Activated CD8-positive, alpha-beta memory T cell treated with anti-CD3 and anti-CD28 coated beads for 24 hours (primary cell): ENCODE measurements around the gene TM7SF2.

Source experiments
- DNase-seq: peaks from one replicate; pipeline ENCODE4 v3.0.0-alpha.2; 2020

Gene TM7SF2

DNA sequence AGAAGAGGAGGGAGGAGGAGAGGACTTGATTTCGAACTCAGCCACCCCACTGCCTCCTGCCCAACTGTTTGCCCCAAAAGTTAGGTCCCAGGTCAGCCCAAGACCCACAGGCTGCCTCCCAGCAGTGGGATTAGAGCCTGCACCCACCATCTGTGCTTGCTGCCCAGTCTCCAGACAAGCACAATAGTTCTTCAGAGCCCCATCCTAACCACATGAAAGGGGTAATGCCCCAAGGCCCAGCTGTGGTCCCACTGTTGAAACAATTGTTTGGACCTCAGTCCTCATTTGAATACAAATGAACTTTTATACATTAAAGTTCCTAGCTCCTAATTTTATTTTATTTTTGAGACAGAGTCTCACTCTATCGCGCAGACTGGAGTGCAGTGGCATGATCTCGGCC, 21.0 kb upstream of the TM7SF2 start:
- DNase-seq: no peak

DNA sequence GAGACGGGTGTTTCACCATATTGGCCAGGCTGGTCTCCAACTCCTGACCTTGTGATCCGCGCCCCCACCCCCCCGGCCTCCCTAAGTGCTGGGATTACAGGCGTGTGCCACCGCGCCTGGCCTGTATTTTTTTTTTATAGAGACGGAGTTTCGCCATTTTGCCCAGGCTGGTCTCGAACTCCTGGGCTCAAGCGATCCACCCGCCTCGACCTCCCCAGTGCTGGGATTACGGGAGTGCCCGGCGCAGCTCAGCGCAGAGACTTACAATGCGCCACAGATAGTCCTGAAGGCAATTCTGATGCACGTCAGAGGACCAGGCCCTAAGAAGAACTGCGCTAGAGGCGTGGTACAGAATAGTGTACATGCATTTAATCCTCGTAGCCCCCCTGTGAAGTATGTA, 16.2 kb upstream of the TM7SF2 start:
- DNase-seq: no peak

GRCh38 chr11:65095974-65096806, 15.5 kb upstream of the TM7SF2 start, which contains the start of gene VPS51:
TSS of gene VPS51 (plus strand) at chr11:65096214. CDS start at chr11:65096251, 37 bp downstream.
- peak; percentile 92 for DNase-seq

- DNase-seq: no peak
These were observed 14.7 kb upstream of the TM7SF2 start for GRCh38 chr11:65096926-65097325.

- no peak for DNase-seq
These were observed 10.9 kb upstream of the TM7SF2 start for GRCh38 chr11:65100674-65101350.

DNA sequence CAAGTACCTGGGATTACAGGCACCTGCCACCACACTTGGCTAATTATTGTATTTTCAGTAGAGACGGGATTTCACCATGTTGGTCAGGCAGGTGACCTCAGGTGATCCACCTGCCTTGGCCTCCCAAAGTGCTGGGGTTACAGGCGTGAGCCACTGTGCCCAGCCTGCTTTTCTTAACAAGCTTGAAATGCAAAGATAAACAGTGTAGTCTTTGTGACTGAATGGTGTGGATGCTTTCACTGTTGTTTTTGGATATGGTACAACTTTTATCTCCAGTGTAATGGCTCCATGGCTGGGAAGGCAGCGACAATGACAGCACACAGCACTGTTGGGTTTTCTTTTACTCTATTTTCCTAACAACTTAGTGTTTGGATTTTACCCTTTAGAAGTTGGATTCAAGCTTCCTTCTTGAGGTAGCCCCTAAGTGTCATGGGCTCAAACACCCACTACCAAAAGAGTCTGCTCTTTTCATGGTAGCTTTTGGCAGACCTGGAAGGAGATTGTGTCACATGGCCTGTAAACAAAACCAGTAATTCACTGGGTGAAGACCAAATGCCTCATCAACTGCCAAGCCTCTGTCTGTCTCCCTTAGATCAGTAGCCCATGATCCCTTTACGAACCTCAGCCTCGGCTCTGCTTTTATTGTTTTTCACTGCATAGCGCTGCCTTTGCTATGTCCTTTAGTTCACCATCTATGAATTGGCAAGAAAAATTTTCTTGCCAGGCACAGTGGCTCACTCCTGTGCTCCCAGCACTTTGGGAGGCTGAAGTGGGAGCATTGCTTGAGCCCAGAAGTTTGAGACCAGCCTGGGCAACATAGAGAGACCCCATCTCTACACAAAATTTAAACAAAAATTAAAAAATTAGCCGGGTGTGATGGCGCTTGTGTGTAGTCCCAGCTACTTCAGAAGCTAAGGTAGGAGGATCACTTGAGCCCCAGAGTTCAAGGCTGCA, 9.3 kb upstream of the TM7SF2 start:
- no peak for DNase-seq

DNA sequence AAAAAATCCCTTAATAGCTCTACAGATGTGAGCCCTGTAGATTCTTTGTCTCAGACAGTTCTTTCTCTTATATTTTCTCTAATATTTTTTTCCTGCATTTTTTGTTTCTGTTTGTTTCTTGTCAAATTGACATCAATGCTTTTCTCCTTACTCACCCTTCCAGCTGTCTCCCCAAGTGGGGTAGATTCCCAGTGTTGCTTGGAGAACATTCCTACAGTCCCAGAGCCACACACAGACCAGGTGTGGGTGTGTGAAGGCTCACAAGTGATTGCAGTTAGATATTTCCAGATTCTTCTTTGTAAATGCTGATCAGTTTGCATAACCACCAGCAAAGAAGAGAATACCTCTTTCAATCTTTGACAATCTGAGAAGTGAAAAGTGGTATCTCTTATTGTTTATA, 8.2 kb upstream of the TM7SF2 start:
- DNase-seq: no peak

GRCh38 chr11:65104628-65105027, 7.0 kb upstream of the TM7SF2 start:
- DNase-seq: no peak

DNA sequence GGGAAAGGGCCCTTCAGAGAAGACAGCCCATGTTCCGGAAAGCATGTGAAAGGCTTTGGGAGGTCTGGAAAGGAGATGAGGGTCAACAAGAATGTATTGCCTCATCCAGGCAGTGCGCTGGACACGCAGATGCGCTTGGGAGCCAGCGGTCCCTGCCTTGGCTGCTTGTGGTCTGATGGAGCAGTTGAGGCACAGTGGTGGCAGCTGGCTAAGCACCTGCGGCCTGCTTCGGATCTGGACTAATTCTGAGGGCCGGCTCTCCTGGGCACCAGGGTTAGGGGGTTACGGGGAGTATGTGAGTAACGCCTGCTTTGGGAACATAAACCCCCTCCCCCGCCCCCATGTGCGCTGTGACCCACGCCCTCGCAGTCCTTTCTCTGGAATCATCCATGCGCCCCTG, 4.6 kb upstream of the TM7SF2 start:
- no peak for DNase-seq

GRCh38 chr11:65107751-65108468, 3.8 kb upstream of the TM7SF2 start:
- no peak for DNase-seq

GRCh38 chr11:65108469-65109123, 3.1 kb upstream of the TM7SF2 start:
- DNase-seq: no peak

DNA sequence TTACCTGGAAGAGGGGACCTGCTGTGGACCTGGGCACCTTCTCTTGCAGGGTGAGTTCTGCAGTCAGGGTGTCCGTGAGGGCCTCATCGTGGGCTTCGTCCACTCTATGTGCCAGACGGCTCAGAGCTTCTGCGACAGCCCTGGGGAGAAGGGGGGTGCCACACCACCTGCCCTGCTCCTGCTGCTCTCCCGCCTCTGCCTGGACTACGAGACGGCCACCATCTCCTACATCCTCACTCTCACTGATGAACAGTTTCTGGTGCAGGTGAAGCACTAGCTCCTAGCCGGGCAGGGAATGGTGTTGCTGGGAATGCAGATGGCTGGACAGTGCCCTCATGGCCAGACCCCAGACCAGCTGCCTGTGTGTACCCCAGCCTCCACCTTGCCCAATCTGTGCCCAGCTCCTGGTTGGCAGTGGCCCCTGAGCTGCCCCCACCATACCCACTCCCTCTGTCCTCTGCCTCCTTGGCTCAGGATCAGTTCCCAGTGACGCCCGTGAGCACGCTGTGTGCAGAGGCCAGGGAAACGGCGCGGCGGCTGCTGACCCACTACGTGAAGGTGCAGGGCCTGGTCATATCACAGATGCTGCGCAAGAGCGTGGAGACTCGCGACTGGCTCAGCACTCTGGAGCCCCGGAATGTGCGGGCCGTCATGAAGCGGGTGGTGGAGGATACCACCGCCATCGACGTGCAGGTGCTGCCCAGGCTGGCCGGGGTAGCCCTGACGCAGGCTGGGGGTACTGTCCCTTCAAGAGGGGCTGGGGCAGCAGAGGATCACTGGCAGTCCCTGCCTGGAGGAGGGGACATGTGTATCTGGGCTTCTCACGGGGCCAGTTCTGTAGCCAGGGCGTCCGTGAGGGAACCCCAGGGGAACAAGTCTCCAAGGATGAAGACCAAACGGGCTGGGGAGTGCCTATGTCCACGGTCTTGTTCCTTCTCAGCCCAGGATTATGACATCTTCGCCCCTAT, 2.2 kb upstream of the TM7SF2 start:
- DNase-seq: no peak

DNA sequence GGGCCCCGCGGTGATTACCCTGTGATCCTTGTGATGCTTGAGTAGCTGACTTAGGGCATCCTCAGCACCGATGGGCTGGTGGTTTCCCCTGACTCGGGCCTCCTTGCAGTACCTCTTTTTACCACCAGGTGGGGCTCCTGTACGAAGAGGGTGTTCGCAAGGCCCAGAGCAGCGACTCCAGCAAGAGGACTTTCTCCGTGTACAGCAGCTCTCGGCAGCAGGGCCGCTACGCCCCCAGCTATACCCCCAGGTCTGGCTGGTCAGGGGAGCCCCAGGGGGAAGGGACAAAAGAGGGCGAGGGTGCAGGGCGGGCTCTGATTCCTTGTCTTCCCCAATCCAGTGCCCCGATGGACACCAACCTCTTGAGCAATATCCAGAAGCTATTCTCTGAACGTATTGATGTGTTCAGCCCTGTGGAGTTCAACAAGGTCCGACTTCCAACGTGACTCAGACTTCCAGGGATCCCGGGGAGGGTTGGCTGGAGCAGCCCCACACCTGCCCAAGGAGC, 1.3 kb upstream of the TM7SF2 start:
- DNase-seq: peak; percentile 100

- DNase-seq: no peak
These were observed 421 bp upstream of the TM7SF2 start for GRCh38 chr11:65111159-65111743.

DNA sequence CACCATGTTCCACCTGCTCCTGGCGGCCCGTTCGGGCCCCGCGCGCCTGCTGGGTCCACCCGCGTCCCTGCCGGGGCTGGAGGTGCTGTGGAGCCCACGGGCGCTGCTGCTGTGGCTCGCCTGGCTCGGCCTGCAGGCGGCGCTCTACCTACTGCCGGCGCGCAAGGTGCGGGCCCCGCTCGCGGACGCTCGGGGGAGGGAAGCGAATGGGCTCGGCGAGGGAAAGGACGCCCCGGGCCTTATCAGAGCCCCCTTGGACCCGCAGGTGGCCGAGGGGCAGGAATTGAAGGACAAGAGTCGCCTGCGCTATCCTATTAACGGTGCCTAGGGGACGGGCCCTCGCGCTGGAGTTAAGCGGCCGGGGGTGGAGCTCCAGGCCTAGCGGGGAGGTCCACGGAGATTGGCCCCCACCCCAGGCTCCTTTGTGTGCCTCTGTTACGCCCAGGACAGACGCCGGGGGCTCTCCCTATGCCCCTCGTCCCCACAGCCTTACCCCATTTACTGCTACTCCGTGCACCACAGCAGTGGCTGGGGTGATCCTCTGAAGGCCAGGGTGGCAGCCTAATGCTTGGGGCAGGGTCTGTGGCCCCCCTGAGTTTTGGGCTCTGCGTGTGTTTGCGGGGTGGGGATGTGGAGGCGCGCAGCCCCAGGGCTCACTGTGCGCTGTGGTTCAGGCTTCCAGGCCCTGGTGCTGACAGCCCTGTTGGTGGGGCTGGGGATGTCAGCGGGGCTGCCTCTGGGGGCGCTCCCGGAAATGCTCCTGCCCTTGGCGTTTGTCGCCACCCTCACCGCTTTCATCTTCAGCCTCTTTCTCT, 1.1 kb downstream of the TM7SF2 start:
- peak; percentile 89 for DNase-seq

DNA sequence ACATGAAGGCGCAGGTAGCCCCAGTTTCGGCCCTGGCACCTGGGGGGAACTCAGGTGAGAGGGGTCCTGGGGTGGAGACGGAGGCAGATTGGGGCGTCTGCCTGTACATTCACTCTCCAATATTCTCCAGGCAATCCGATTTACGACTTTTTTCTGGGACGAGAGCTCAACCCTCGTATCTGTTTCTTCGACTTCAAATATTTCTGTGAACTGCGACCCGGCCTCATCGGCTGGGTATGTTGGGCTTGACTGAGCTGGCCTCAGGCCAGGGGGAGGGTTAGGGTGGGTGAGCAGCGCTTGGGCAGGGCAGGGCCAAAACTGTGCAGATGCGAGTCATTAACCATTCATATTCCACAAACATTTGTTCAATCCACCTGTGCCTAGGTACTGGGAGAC, 1.7 kb downstream of the TM7SF2 start:
- DNase-seq: no peak

DNA sequence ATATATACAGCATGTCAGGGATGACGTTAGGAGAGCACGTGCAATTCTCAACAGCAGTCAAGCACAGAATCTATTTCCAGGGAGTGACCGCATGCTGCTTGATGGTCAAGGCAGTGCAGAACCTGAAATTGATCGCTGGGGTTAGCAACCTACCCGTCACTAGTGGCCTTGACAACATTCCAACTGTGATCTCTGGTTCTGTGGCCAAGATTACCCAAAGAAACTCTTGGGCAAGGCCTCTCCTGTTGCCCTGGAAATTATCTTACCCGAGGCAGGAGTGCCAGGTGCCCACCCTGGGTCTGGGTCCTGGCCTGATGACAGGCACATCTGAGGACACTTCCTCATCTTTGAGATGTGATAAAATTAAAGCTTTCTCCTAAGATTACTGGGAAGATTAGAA, 2.2 kb downstream of the TM7SF2 start:
- DNase-seq: no peak

- DNase-seq: no peak
These were observed 3.0 kb downstream of the TM7SF2 start for GRCh38 chr11:65114538-65115171.
